WTC11 (cell line): ENCODE measurements around the gene CYGB. TPM values are rescaled to one million over a fixed set of nuclear protein-coding genes. Genes with fewer than 3 reads are reported as not detected.

ENCODE experiments used
- ATAC-seq: fragments of 200-7000 bp; cut with Tn5 transposase; 2 replicates; pipeline ENCODE4 v1.10.0; 2021; ENCODE audit warnings: mild to moderate bottlenecking, moderate library complexity
- CTCF ChIA-PET: fragments of 300-600 bp; sonication (Branson Sonifier 250); formaldehyde crosslinking; loops from one replicate; lab custom pipeline; 2021; ENCODE audit warnings: antibody characterized with exemption; lab: Charles Lee
- POLR2A ChIA-PET: fragments of 350-600 bp; sonication (Branson Sonifier 250); formaldehyde crosslinking; loops from one replicate; lab custom pipeline; 2021; ENCODE audit warnings: antibody characterized with exemption; lab: Charles Lee
- DNase-seq: peaks from one replicate; pipeline ENCODE4 v3.0.0; 2021; ENCODE audit warnings: low spot score
- H3K27ac Mint-ChIP-seq: 2 replicates; pipeline ENCODE4 v1.8.0; 2021; ENCODE audit warnings: mixed read lengths
- H3K27me3 Mint-ChIP-seq: 2 replicates; pipeline ENCODE4 v1.8.0; 2021; ENCODE audit warnings: low read depth, mild to moderate bottlenecking, moderate library complexity, mixed read lengths
- H3K36me3 Mint-ChIP-seq: 2 replicates; pipeline ENCODE4 v1.8.0; 2021; ENCODE audit warnings: mixed read lengths
- H3K4me1 Mint-ChIP-seq: 2 replicates; pipeline ENCODE4 v1.8.0; 2022; ENCODE audit warnings: mixed read lengths
- H3K4me3 Mint-ChIP-seq: 2 replicates; pipeline ENCODE4 v1.8.0; 2021; ENCODE audit warnings: mild to moderate bottlenecking, moderate library complexity, mixed read lengths
- H3K9me3 Mint-ChIP-seq: 2 replicates; pipeline ENCODE4 v1.8.0; 2021; ENCODE audit warnings: mixed read lengths
- ATF2 ChIP-seq: sonication (generic); formaldehyde crosslinking; IDR thresholded peaks from 2 replicates; pipeline ENCODE4 v1.8.1; 2022; ENCODE audit warnings: low read depth, missing genetic modification reagents, borderline replicate concordance
- CBFB ChIP-seq: sonication (generic); formaldehyde crosslinking; IDR thresholded peaks from 2 replicates; pipeline ENCODE4 v1.8.1; 2022; ENCODE audit warnings: mild to moderate bottlenecking, low read depth, missing genetic modification reagents
- CREB1 ChIP-seq: sonication (generic); formaldehyde crosslinking; IDR thresholded peaks from 2 replicates; pipeline ENCODE4 v1.8.0; 2023; ENCODE audit warnings: mild to moderate bottlenecking, missing genetic modification reagents
- CTCF ChIP-seq: fragments of 200-600 bp; IDR thresholded peaks from 2 replicates; pipeline ENCODE4 v1.8.0; 2022; ENCODE audit warnings: antibody characterized with exemption
- E2F5 ChIP-seq: sonication (generic); formaldehyde crosslinking; IDR thresholded peaks from 2 replicates; pipeline ENCODE4 v1.8.1; 2022; ENCODE audit warnings: mild to moderate bottlenecking, moderate library complexity, missing genetic modification reagents
- ELF4 ChIP-seq: sonication (generic); formaldehyde crosslinking; IDR thresholded peaks from 2 replicates; pipeline ENCODE4 v1.8.1; 2022; ENCODE audit warnings: low read depth, mild to moderate bottlenecking, moderate library complexity, missing genetic modification reagents
- EMX1 ChIP-seq: fragments of 250-450 bp; sonication (Bioruptor Pico); IDR thresholded peaks from 2 replicates; pipeline ENCODE4 v1.8.0; 2021; ENCODE audit warnings: mild to moderate bottlenecking
- FOXJ3 ChIP-seq: sonication (generic); formaldehyde crosslinking; IDR thresholded peaks from 2 replicates; pipeline ENCODE4 v1.9.0; 2021; ENCODE audit warnings: missing genetic modification reagents, mild to moderate bottlenecking, borderline replicate concordance
- FOXK1 ChIP-seq: sonication (generic); formaldehyde crosslinking; IDR thresholded peaks from 2 replicates; pipeline ENCODE4 v1.8.0; 2022; ENCODE audit warnings: mild to moderate bottlenecking, moderate library complexity, missing genetic modification reagents
- GABPB1 ChIP-seq: sonication (generic); formaldehyde crosslinking; IDR thresholded peaks from 2 replicates; pipeline ENCODE4 v1.8.1; 2023; ENCODE audit warnings: mild to moderate bottlenecking, missing genetic modification reagents
- GTF2I ChIP-seq: fragments of 250-450 bp; sonication (Bioruptor Pico); conservative IDR thresholded peaks from 2 replicates; pipeline ENCODE4 v1.4.0; 2021; ENCODE audit warnings: mild to moderate bottlenecking
- HMGA2 ChIP-seq: fragments of 250-450 bp; sonication (Bioruptor Pico); IDR thresholded peaks from 2 replicates; pipeline ENCODE4 v1.4.0; 2021; ENCODE audit warnings: mild to moderate bottlenecking, moderate library complexity
- HMGXB4 ChIP-seq: sonication (generic); formaldehyde crosslinking; IDR thresholded peaks from 2 replicates; pipeline ENCODE4 v1.8.1; 2023; ENCODE audit warnings: mild to moderate bottlenecking, moderate library complexity, missing genetic modification reagents
- MLX ChIP-seq: sonication (generic); formaldehyde crosslinking; IDR thresholded peaks from 2 replicates; pipeline ENCODE4 v1.8.1; 2023; ENCODE audit warnings: mild to moderate bottlenecking, missing genetic modification reagents, moderate library complexity
- MXD4 ChIP-seq: fragments of 250-450 bp; sonication (Bioruptor Pico); IDR thresholded peaks from 2 replicates; pipeline ENCODE4 v1.8.0; 2021; ENCODE audit warnings: mild to moderate bottlenecking, moderate library complexity, borderline replicate concordance
- NR3C1 ChIP-seq: sonication (generic); formaldehyde crosslinking; conservative IDR thresholded peaks from 2 replicates; pipeline ENCODE4 v1.8.1; 2023; ENCODE audit warnings: low read depth, mild to moderate bottlenecking, missing genetic modification reagents
- RORB ChIP-seq: fragments of 250-450 bp; sonication (Bioruptor Pico); IDR thresholded peaks from 2 replicates; pipeline ENCODE4 v1.9.0; 2021; ENCODE audit warnings: mild to moderate bottlenecking
- TEAD1 ChIP-seq: sonication (generic); formaldehyde crosslinking; IDR thresholded peaks from 2 replicates; pipeline ENCODE4 v1.8.0; 2022; ENCODE audit warnings: mild to moderate bottlenecking, missing genetic modification reagents
- ZMAT4 ChIP-seq: fragments of 250-450 bp; sonication (Bioruptor Pico); IDR thresholded peaks from 2 replicates; pipeline ENCODE4 v1.9.0; 2021; ENCODE audit warnings: mild to moderate bottlenecking
- ZNF138 ChIP-seq: sonication (generic); formaldehyde crosslinking; conservative IDR thresholded peaks from 2 replicates; pipeline ENCODE4 v1.8.1; 2022; ENCODE audit warnings: mild to moderate bottlenecking, moderate library complexity, missing genetic modification reagents
- ZNF219 ChIP-seq: sonication (generic); formaldehyde crosslinking; IDR thresholded peaks from 2 replicates; pipeline ENCODE4 v1.8.0; 2023; ENCODE audit warnings: missing genetic modification reagents, mild to moderate bottlenecking, borderline replicate concordance
- ZNF263 ChIP-seq: sonication (generic); formaldehyde crosslinking; IDR thresholded peaks from 2 replicates; pipeline ENCODE4 v1.8.1; 2022; ENCODE audit warnings: low read depth, mild to moderate bottlenecking, moderate library complexity, missing genetic modification reagents
- ZNF317 ChIP-seq: sonication (generic); formaldehyde crosslinking; IDR thresholded peaks from 2 replicates; pipeline ENCODE4 v1.8.1; 2023; ENCODE audit warnings: low read depth, mild to moderate bottlenecking, moderate library complexity, missing genetic modification reagents, borderline replicate concordance
- ZNF416 ChIP-seq: fragments of 250-450 bp; sonication (Bioruptor Pico); IDR thresholded peaks from 2 replicates; pipeline ENCODE4 v1.9.0; 2021; ENCODE audit warnings: mild to moderate bottlenecking, inconsistent platforms
- total RNA-seq: library from RNA; stranded (reverse); gene quantifications from 3 replicates; pipeline ENCODE4 v1.2.3, GENCODE V29; 2021

CYGB gene
- total RNA-seq, 1 experiment from 2014 or later, result 3.6 TPM

GRCh38 chr17:76484228-76484725 is 53.2 kb downstream of the CYGB start:
- no peak for TF ChIP-seq CREB1 (CRISPR knock-in tag)
- no peak for TF ChIP-seq ATF2 (CRISPR knock-in tag)
- TF ChIP-seq ZNF138 (CRISPR knock-in tag), result no peak
- TF ChIP-seq E2F5 (CRISPR knock-in tag), result no peak
- TF ChIP-seq ZMAT4 (CRISPR knock-in tag), result no peak
- no peak for TF ChIP-seq EMX1 (CRISPR knock-in tag)
- no peak for TF ChIP-seq MLX (CRISPR knock-in tag)
- no peak for TF ChIP-seq HMGXB4 (CRISPR knock-in tag)
- no peak for TF ChIP-seq FOXJ3
- no peak for TF ChIP-seq MXD4
- no peak for TF ChIP-seq NR3C1
- no peak for TF ChIP-seq ZNF219 (CRISPR knock-in tag)
- no peak for TF ChIP-seq ZNF263 (CRISPR knock-in tag)
- TF ChIP-seq RORB (CRISPR knock-in tag), result no peak
- TF ChIP-seq ZNF416 (CRISPR knock-in tag), result no peak
- no peak for TF ChIP-seq GTF2I (CRISPR knock-in tag)
- ATAC-seq, result no peak
- H3K4me1 Mint-ChIP-seq, result no peaks in the 10 kb centered on the region
- no peak for DNase-seq
- H3K9me3 Mint-ChIP-seq, result no peaks in the 10 kb centered on the region
- ChIA-PET CTCF (no interaction called here), POLR2A (no interaction called here)
- H3K4me3 Mint-ChIP-seq, result no peak overlapping the region
- H3K27ac Mint-ChIP-seq, result peak overlapping the region; percentile 79; the same call in 1 of the 2 replicates
- peaks cover 6% of the 10 kb centered on the region; the same call in 1 of the 2 replicates for H3K36me3 Mint-ChIP-seq
- no peaks in the 10 kb centered on the region for H3K27me3 Mint-ChIP-seq

- Mint-ChIP-seq H3K4me1 (no peaks in the 10 kb centered on the region), H3K4me3 (no peak overlapping the region), H3K9me3 (no peaks in the 10 kb centered on the region), H3K27me3 (no peaks in the 10 kb centered on the region), H3K27ac (no peak overlapping the region), H3K36me3 (no peaks in the 10 kb centered on the region)
- DNase-seq (no peak), ATAC-seq (no peak)
- CTCF ChIA-PET, result interaction anchor here (1.4 kb wide), 1 partner anchor 42 kb away, joined by 4 read pairs; no protein-coding TSS in a partner anchor
- TF ChIP-seq ZNF317 (CRISPR knock-in tag) (no peak), FOXK1 (CRISPR knock-in tag) (no peak), CBFB (no peak), GABPB1 (CRISPR knock-in tag) (no peak), NR3C1 (no peak), TEAD1 (CRISPR knock-in tag) (no peak), ELF4 (no peak), ZNF138 (CRISPR knock-in tag) (no peak), HMGA2 (CRISPR knock-in tag) (no peak), CTCF (no peak)
- POLR2A ChIA-PET, result no interaction called here
Observed at GRCh38 chr17:76481071-76481655, 56.3 kb downstream of the CYGB start.
